GM18861 (cell line): ENCODE measurements around the gene COLEC12.

Source experiments
- ATAC-seq: cut with Tn5 transposase; IDR thresholded peaks from one replicate; pipeline ENCODE4 v1.9.1; 2021; ENCODE audit not compliant: unreplicated experiment

COLEC12 gene

DNA sequence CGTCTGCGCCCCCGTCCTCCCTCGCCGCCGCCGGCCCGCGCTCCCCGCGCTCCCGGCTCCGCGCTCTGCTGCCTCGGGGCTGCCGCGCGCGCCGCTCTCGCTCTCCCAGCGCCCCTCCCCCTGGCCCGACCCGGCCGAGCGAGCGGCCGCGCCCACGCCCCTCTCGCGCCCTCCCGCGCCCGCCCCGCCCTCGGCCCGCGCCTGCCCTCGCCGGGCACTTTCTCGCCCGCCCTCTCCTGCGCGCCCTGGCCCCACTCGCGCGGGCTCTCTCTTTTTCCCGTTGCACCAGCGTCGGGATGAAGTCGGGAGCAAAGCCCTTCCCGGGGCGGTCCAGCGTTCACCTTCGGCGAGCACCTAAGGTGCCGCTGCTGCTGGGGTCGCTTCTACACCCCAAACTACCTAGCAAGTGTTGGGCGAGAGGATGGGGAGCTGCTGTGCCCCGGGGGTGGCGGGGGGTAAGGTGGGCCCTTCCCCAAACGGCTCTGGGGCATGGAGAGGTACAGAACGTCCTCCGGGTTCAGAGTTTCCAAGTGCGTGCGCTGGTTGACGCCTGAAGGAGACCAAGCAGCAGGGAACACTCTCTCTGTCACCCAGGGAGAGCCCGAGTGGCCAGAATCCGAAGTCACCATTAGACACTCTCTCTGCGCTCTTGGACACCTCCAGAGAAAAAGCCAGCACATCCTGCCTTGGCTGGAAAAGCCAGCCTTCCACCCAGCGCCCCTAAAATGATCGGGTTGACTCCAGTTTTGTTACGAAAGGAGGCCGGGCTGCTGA is at the start of gene COLEC12:
Gene COLEC12, minus strand, starts transcription at position 70 of the 774 bp plus-strand sequence. CDS start 187 bp downstream, outside the sequence.
- ATAC-seq, result no peak

DNA sequence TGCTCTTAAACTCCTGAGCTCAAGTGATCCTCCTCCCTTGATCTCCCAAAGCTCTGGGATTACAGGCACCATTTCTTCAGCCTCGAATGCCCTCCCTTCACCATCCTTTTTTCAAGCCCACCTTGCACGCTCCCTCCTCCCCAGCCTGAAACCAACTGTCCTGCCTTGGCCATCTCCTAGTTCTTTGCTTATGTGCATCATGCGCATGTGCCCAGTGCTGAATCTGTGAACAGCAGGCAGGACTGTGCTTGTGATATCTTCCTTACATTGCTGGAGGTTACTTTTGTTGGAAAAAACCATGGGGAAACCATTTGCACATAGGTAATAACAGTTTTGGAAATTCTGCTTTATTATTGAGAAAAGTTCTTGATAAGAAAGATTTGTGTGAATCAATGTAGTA is 49.5 kb upstream of the COLEC12 start:
- ATAC-seq, result no peak

- no peak for ATAC-seq
Measured at GRCh38 chr18:543447-544078, 43.1 kb upstream of the COLEC12 start.

- ATAC-seq, result no peak
Measured at GRCh38 chr18:533995-534601, 33.6 kb upstream of the COLEC12 start.

DNA sequence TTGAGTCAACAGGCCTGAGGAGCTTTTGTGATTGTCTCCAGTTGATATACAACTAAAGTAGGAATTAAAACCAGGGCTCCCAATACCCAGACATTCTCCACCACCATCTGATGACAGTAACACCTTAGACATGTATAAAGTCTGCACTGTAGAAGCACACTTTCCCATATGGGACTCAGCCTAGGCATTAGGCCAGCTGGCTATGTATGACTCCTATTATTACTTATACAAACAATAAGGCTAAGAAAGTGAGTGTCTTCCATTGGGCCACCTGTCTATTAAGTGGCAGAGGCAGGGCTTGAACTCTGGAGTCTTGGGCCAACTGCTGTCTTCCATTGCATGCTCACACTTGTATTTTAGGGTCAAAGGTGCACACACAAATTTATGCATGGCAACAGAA is 32.1 kb upstream of the COLEC12 start:
- ATAC-seq, result no peak

DNA sequence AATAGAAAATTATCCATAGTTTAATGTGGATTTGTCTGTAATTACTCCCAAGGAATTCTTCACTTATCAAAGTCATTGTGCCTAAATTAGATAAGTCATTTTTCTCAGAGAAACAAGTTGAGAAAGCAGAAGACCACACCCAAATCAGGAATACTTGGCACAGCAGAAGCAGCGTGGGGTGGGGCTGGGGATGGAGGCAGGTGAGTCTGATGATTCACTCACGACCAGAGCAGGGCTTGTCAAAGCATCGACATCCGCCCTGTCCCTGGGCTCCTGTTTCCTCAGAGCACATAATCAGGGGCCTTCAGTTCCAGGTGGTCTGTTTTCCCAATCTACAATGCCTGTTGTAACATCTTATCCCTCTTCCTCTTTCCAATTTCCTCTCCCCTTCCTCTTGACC is 31.5 kb upstream of the COLEC12 start:
- no peak for ATAC-seq

DNA sequence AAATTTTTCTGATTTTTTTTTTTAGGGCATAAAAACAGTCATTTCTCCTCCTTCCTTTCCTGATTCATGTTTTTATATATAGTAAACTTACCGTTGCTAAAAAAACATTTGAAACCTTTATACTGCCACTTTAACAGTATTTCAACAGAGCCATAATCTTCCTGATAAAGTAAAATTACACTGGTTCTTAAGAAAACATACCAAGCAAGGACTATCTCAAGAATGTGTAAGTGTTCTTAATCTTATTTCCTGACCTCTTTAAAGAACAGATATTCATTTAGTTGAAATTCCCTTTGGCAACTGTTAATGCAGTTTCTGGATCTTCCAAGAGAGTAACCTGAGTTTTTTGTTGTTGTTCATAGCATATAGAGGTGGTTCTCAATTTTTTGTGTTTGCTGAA is 26.6 kb upstream of the COLEC12 start:
- ATAC-seq, result no peak

DNA sequence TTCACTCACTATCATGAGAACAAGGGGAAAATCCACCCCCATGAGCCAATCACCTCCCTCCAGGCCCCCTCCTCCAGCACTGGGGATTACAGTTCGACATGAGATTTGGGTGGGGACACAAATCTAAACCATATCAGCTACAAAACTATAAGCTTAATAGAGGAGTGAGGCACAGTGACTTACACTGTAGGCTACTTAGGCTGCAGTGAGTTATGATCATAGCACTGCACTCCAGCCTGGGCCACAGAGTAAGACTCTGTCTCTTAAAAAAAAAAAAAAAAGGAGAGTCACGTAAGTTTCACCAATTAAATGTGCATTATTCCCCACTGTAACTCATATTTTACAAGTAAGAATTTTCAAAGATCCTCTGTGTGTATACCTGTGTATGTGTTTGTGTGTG is 26.2 kb upstream of the COLEC12 start:
- ATAC-seq, result no peak

DNA sequence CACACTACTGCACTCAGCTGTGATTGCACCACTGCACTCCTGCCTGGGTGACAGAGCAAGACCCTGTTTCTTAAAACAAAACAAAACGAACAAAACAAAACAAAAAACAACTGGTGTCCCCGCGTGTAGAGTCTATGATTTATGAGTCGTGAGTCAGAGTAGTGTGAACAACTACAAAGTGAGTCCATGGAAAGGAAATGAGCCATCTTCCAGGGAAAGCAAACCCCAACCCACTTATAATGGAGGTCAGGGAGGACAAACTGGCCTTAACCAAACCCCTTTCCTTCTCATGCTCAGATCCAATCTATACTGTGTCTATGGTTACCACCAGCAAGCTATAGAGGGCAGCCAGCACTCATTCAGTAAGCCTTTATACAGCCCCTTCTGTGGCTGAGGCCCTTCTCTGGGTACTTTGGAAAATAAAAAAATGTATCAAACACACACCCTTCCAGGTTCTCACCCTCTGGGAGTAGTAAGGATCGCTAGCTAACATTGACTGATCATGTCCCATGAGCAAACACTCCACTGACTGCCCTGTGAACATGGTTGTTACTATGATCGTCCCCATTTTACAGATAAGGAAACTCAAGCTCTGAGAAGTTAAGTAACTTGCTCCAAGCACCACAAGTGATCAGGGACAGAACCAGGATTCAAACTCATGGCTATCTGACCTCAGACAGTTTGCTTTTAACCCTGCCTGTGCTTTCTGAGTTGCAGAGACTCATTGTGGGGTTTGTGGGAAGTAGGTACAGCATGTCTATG is 24.7 kb upstream of the COLEC12 start:
- ATAC-seq, result no peak

GRCh38 chr18:524466-524865 is 24.0 kb upstream of the COLEC12 start:
- ATAC-seq, result peak; percentile 66

GRCh38 chr18:523561-523960 is 23.1 kb upstream of the COLEC12 start:
- ATAC-seq, result no peak

DNA sequence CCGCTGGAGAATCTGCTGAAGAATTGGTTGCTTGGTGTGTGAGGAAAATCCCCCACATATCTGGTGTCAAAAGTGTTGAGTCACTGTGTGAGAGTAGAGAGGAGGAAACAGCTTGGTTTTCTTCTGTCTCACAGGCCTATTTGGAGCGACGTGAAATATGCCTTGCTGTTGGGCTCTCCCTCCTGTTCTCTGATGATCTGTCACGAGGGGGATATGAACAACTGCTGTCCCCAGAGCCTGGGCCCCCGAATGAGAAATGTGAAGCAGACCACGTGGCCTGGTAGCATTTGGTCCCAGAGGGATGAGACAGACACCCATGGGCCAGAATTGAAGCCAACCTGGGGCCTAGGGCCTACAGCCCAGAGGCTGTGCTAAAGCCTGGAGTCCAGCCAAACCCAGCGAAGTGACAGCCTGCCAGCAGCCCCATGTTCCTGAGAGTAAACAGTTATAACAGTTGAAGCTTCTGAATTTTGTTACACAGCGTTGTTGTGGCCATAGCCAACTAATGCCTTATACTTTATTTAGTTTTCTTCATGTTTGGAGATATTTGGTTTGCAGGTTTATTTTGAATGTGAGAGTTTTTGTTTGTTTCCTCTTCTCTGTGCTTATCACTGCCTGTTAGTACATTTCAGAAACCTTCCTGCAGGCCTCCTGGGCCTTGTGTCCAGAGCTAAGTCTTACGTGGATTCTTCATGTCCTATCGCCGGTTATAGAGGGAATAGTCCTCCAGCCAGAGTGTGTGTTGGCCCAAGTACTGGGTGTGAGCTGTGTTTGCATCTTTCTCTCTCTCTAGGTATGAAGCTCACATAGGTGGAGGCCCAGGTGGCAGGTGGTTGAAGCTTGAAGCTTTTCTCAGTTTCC is 18.7 kb upstream of the COLEC12 start:
- ATAC-seq, result peak; percentile 83

DNA sequence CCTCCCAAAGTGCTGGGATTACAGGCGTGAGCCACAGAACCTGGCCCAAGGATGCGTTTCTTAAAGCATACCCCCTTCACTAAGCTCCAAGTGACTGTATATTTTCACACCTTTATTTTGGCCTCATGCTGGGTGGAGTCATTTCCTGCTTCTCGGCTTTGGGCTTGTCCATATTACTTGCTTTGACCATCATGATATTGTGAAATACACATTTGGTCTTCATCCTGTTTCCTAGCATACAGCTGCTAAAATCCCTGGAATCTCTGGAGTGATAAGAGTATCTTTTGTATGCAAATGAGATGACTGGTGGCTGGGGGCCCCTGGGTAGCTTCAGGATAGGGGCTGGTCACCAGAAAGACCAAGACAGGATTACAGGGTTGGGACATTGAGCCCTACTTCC is 17.6 kb upstream of the COLEC12 start:
- ATAC-seq, result no peak

DNA sequence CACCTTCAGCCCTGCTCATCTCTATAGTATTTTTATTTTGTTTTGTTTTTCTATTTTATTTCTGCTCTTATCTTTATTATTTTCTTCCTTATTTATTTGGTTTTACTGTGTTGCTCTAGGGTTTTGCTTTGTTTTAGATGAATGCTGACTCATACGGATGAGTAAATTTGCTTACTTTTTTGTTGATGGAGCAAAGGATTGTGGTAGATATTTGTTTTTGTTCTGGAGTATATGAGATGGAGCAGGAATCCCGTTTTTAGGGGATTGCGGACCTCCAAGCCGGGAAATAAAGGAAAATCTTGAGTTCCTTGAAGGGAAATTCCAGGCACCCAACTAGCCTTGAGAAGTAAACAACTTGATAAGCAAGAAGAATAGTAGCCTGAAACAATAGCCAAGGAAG is 15.3 kb upstream of the COLEC12 start:
- no peak for ATAC-seq

DNA sequence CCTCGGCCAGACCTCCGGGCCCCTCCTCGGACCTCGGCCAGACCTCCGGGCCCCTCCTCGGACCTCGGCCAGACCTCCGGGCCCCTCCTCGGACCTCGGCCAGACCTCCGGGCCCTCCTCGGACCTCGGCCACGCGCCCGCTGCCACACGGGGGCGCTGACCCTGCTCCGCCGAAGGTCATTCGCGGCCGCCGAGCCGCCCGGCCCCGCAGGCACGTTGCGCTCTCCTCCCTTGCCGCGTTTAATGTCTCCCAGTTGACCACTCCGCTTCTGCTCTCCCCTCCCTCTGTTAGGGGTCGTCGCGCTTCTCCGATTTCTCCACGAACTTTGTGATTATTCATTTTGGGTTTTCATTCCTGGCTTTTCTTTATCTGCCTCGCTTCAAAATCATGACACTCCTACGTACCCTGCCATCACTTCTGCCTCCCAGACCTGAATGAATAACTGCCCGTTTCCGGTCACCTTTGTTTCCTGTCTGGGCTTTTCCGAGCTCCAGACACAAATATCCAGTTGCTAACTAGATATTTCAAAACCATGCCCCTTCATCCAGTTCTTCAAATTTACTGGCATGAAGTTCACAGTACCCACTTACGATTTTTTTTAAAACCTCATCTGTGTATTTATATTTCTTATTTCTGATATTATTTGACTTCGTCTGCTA is 14.8 kb upstream of the COLEC12 start:
- ATAC-seq, result no peak

- ATAC-seq, result no peak
Measured at GRCh38 chr18:513826-514530, 13.5 kb upstream of the COLEC12 start.

GRCh38 chr18:512957-513356 is 12.5 kb upstream of the COLEC12 start:
- ATAC-seq, result no peak

DNA sequence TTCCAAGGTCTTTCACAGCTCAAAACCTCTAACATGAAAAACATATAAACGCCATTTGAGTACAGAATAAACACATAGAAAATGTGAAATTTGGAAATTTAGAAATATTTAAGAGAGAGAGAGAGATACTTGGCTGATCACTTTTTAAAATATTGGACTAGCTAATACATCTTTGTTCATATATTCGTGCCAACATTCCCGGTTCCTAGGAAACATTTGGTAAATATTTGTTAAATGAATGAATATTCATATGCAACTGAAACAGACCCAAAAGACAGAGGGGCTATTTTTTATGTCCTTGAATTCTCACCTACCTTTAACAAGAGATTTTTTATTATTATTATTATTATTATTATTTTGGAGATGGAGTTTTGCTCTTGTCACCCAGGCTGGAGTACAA is 8.3 kb upstream of the COLEC12 start:
- ATAC-seq, result no peak

GRCh38 chr18:507636-508035 is 7.1 kb upstream of the COLEC12 start:
- no peak for ATAC-seq
